Ascending aorta (tissue), 2 donors: ENCODE measurements around the gene NCLN. TPM values are rescaled to one million over a fixed set of nuclear protein-coding genes. Genes with fewer than 3 reads are reported as not detected.

Experiments
- DNase-seq, 2 donors: peaks; one replicate each; pipeline ENCODE4 v3.0.0-alpha.2; 2019; ENCODE audit warnings: low spot score in 2 of 2
- H3K27ac ChIP-seq, 2 donors: fragments of 200-600 bp; sonication (generic); one replicate each; pipeline ENCODE4 v1.5.1; 2016 to 2017; ENCODE audit warnings: mild to moderate bottlenecking in 1 of 2
- H3K27me3 ChIP-seq: fragments of 200-600 bp; sonication (generic); one replicate; pipeline ENCODE4 v1.5.1; 2017
- H3K36me3 ChIP-seq, 2 donors: fragments of 200-600 bp; sonication (generic); one replicate each; pipeline ENCODE4 v1.5.1; 2016
- H3K4me1 ChIP-seq, 2 donors: fragments of 200-600 bp; sonication (generic); one replicate each; pipeline ENCODE4 v1.5.1; 2016 to 2017; ENCODE audit warnings: mild to moderate bottlenecking in 1 of 2
- H3K4me3 ChIP-seq, 2 donors: fragments of 200-600 bp; sonication (generic); one replicate each; pipeline ENCODE4 v1.5.1; 2016 to 2017; ENCODE audit warnings: mild to moderate bottlenecking in 1 of 2
- H3K9me3 ChIP-seq, 2 donors: fragments of 200-600 bp; sonication (generic); one replicate each; pipeline ENCODE4 v1.5.1; 2016
- CTCF ChIP-seq, 3 experiments: fragments of 200-600 bp in 2 of 3; fragments of 450-650 bp in 1 of 3; sonication (generic) in 2 of 3; IDR thresholded peaks; one replicate each; pipeline ENCODE4 v1.5.1; 2016 to 2019; ENCODE audit warnings: antibody characterized with exemption in 3 of 3, mild to moderate bottlenecking in 1 of 3, moderate library complexity in 1 of 3
- intact Hi-C: fragments of 100-400 bp; cut with DNase I; formaldehyde crosslinking; loops from one replicate; pipeline ENCODE4 v1.15.1; 2023
- total RNA-seq: library from RNA; depleted of rRNA; stranded (reverse); fragments of >200 nt; gene quantifications from one replicate; pipeline ENCODE4 v1.1.0, GENCODE V29; 2016

NCLN gene
- total RNA-seq, 1 donor from 2014 or later = 118 TPM

DNA sequence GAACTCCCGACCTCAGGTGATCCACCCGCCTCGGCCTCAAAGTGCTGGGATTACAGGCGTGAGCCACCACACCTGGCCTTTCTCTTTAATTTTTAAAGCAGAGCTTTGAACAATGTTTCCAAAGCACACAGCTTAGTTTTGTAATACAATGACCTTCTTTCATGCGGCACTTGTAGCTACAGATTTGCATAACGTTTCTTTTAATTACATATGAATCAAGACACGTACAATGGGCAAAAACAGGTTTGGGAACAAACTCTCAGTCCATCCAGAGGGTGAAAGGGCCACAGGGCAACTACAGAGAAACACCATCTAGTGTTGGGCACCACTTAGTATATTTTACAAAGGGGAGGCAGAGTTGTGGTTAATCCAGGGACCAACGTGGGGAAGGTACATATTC is 26.2 kb upstream of the NCLN start:
- intact Hi-C loops = no loop called here
- no peaks in the 10 kb centered on the region for H3K9me3 ChIP-seq
- no peak overlapping the region for H3K4me3 ChIP-seq
- no peak for TF ChIP-seq CTCF (IDR thresholded peaks at IDR 0.05)
- no peaks in the 10 kb centered on the region for H3K4me1 ChIP-seq
- H3K27me3 ChIP-seq = no peaks in the 10 kb centered on the region
- H3K36me3 ChIP-seq = no peaks in the 10 kb centered on the region
- DNase-seq = no peak
- H3K27ac ChIP-seq = no peak overlapping the region

DNA sequence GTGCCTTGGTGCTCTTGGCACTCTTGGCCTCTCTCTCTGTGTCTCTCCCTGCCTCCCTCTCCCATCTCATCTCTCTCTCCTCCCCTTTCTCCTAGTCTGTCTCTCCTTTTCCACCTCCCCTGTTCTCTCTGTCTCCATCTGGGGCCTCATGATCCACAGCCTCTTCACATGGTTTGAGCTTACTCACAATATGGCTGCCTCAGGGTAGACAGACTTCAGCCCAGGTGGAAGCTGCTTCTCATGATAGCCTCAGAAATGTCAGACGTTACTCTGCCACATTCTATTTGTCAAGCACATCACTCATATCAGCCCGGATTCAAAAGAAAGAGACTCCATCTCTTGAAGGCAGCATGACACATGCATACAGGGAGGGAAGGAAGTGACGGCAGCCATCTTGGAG is 25.5 kb upstream of the NCLN start:
- DNase-seq = no peak
- Histone ChIP-seq H3K4me1 (no peaks in the 10 kb centered on the region), H3K9me3 (no peaks in the 10 kb centered on the region), H3K36me3 (no peaks in the 10 kb centered on the region), H3K27ac (no peak overlapping the region), H3K27me3 (no peaks in the 10 kb centered on the region), H3K4me3 (no peak overlapping the region)
- intact Hi-C loops = loop anchor here (5.0 kb wide), 1 partner anchor 208 kb away; no protein-coding TSS in a partner anchor
- TF ChIP-seq CTCF (IDR thresholded peaks at IDR 0.05) = no peak

GRCh38 chr19:3161453-3161852 is 24.3 kb upstream of the NCLN start:
- Histone ChIP-seq H3K27ac (no peak overlapping the region), H3K4me3 (no peak overlapping the region), H3K9me3 (no peaks in the 10 kb centered on the region), H3K4me1 (no peaks in the 10 kb centered on the region), H3K27me3 (no peaks in the 10 kb centered on the region), H3K36me3 (no peaks in the 10 kb centered on the region)
- no peak for TF ChIP-seq CTCF (IDR thresholded peaks at IDR 0.05)
- no peak for DNase-seq
- intact Hi-C loops = loop anchor here (5.0 kb wide), 1 partner anchor 209 kb away; no protein-coding TSS in a partner anchor

DNA sequence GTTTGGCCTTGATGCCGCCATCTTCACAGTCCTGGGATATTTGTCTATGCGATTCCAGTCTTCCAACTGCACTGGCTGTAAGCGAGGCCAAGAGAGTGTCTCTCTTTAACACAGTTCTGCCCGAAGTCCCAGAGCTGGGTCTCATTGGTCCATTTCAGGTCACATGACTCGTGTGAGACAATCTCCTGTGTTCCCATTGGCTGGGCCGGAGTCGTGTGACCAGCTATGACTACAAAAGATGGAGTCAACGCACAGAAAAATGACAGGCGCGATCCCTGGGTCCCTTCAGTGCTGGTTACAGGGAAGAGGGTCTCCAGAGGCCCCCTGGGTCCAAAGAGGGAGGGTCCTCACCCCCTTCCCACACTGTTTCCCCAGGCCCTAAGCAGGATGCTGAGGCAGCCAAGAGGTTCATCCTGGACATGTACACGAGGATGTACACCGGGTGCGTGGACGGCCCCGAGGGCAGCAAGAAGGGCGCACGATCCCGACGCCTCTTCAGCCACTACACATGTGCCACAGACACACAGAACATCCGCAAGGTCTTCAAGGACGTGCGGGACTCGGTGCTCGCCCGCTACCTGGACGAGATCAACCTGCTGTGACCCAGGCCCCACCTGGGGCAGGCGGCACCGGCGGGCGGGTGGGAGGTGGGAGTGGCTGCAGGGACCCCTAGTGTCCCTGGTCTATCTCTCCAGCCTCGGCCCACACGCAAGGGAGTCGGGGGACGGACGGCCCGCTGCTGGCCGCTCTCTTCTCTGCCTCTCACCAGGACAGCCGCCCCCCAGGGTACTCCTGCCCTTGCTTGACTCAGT is 23.1 kb upstream of the NCLN start:
- no peaks in the 10 kb centered on the region for H3K4me1 ChIP-seq
- H3K27me3 ChIP-seq = no peaks in the 10 kb centered on the region
- no peaks in the 10 kb centered on the region for H3K36me3 ChIP-seq
- no peak for DNase-seq
- no peak overlapping the region for H3K27ac ChIP-seq
- intact Hi-C loops = loop anchor here (2.0 to 5.0 kb wide), 4 partner anchors 34 to 274 kb away; no protein-coding TSS in a partner anchor
- no peak for TF ChIP-seq CTCF (IDR thresholded peaks at IDR 0.05)
- H3K4me3 ChIP-seq = no peak overlapping the region
- H3K9me3 ChIP-seq = no peaks in the 10 kb centered on the region

- Histone ChIP-seq H3K9me3 (no peaks in the 10 kb centered on the region), H3K4me1 (no peaks in the 10 kb centered on the region), H3K27me3 (no peaks in the 10 kb centered on the region), H3K27ac (no peak overlapping the region), H3K4me3 (no peak overlapping the region), H3K36me3 (no peaks in the 10 kb centered on the region)
- no peak for DNase-seq
- intact Hi-C loops = loop anchor here (2.0 to 5.0 kb wide), 4 partner anchors 35 to 275 kb away; no protein-coding TSS in a partner anchor
- peak; percentile 84 to 97 (median 90) for TF ChIP-seq CTCF (IDR thresholded peaks at IDR 0.05)
These were observed 22.4 kb upstream of the NCLN start for GRCh38 chr19:3163230-3163886.
